Hematopoietic multipotent progenitor cell treated with erythropoietin and hydrocortisone succinate and interleukin-3 and kit ligand, for 8 days (in vitro differentiated cells): ENCODE results near the gene BMX.

ENCODE experiments used
- DNase-seq: peaks from one replicate; pipeline ENCODE4 v3.0.0-alpha.2; 2015

BMX gene

DNA sequence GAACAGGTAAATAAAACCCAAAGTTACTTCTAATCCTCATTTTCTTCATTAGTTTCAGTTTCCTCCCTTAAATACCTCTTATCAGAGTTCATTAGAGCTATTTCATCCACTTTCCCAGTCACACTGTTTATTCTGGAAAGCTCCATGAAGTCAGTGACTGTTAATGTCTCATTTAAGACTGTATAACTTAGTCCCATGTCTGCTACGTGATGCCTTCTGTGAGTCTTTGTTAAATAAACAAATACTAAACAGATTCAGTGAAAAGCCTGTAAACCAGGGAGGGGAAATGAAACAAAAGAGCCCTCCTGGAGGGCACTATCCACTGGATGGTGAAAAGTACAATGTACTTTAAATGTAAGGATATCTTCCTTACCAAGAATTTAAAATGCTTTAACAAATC, 75.4 kb downstream of the BMX start:
- DNase-seq: no peak

GRCh38 chrX:15579778-15580747, 79.5 kb downstream of the BMX start:
- peak; percentile 98 for DNase-seq

DNA sequence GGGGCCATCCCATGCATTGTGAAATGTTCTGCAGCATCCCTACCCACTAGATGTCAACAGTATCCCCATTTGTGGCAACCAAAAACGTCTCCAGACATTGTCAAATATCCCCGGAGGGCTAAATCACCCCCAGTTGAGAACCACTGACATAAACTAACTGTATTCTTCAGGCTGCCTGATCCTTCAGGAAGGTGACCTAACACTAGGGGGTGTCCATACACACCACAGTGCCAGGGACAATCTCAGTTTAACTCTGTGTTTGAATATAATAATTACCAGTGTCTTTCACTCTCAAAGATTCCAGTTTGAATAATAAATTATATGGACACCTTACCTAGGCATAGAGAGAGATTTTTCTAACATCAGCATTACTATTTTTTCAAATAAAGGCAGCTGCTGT, 93.8 kb downstream of the BMX start:
- no peak for DNase-seq

DNA sequence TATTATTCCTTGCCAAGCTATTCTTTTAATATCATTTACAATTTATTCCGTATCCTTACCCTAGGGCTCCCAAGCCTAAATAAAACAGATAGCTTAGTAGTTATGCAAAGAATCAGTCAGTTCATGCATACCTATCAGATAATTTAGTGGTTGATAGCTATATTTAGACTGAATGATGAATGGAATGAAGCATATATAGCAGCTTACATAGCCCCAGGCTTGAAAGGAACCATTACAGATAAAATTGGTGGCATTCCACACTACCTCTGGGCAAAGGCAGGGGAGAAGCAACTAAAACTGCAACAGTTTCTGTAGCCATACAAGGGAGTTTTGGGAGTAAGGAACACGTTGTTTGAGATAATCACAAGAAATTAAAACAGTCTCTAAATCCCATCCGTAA, 97.4 kb downstream of the BMX start:
- DNase-seq: no peak

DNA sequence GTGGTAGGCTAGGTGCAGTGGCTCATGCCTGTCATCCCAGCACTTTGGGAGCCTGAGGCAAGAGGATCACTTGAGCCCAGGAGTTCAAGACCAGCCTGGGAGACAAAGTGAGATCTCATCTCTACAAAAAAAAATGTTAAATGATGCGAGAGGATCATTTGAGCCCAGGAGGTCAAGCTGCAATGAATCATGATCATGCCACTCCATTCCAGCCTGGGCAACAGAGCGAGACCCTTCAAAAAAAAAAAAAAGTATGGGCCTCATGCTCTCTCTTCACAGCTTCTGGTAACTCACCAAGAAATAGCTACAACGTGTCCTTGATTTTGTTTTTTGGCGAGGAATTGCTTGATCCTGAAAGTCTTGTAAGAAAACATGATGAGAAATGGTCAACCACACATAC, 98.9 kb downstream of the BMX start:
- DNase-seq: no peak

DNA sequence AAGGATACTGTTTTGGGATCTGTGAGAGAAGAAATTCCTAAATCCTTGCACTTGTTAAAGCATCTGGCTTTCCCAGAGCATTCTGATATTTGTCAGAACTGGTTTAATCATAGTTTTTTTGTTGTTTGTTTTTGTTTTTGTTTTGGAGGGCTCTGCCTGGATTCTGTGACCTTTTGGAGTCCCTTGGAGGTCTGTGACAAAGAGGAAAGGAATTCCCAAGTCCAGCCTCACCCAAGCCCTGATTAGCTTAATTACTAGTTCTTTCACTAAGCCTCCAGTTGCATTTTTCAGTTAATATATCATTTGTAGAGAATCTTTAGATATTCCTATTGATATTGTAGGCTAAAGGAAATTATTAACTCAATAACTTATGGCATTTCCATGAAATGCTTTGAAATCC, 99.4 kb downstream of the BMX start:
- no peak for DNase-seq

DNA sequence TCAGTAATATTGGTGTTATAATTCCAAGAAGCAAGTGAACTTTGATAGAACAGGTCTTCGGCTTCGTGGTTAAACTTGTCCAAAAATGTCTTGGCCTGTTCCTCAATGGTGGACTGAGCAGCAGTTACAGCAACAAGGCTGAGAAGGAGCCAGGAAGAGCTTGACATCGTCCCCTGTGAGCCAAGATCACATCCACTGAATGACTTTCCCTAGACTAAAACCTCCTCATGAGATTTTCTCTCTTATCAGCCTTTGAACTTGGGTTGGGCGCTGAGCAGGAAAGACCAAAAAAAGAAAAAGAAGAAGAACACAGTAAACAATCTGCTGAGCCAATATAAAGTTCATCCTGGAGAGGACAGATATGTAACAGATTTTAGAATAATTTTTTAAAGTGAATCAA, 100.1 kb downstream of the BMX start, which contains the start of gene ACE2:
TSS of gene ACE2 (minus strand) at position 216 of the 400 bp plus-strand sequence. CDS start at position 167, 49 bp downstream.
- DNase-seq: no peak

GRCh38 chrX:15601932-15602331, 101.3 kb downstream of the BMX start:
- DNase-seq: no peak

- DNase-seq: no peak
Observed at GRCh38 chrX:15602761-15603160, 102.2 kb downstream of the BMX start.

DNA sequence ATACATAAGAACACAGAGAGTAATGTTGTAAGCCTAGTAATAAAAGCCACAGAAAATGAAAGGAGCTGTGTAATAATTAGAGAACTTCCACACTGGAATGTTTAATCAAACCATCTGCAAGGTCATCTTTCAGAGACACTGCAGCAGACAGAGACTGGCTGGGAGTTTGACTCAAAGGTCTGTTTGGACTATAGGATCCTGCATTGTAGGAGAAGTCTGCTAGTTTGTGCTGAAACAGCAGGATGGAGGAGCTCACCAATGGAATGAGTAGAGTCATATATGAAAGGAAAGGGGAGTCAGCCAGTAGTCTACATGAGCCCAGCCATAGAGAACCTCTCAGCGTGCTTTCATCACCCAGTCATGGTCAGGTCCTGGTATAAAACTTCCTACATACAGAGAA, 104.6 kb downstream of the BMX start:
- no peak for DNase-seq
